NCI-H774 (cell line): ENCODE results near the gene GBP2.

Experiments
- DNase-seq: peaks from one replicate; lab custom pipeline; 2025; lab: John Stamatoyannopoulos, UW

The GBP2 gene

GRCh38 chr1:89065079-89065868, 60.6 kb downstream of the GBP2 start, which contains the start of gene GBP1:
Gene GBP1 (minus strand): TSS chr1:89065208. CDS start chr1:89063234, 1,974 bp downstream.
- no peak for DNase-seq

- DNase-seq = no peak
These were observed 61.3 kb downstream of the GBP2 start for GRCh38 chr1:89064632-89065031.

GRCh38 chr1:89063094-89063493, 62.8 kb downstream of the GBP2 start:
- no peak for DNase-seq

GRCh38 chr1:89060091-89060490, 65.8 kb downstream of the GBP2 start:
- DNase-seq = no peak
